ENCODE results near the gene ACD.
A peak's percentile ranks its signal among the peaks of the same experiment; 100 is the strongest.

DNA sequence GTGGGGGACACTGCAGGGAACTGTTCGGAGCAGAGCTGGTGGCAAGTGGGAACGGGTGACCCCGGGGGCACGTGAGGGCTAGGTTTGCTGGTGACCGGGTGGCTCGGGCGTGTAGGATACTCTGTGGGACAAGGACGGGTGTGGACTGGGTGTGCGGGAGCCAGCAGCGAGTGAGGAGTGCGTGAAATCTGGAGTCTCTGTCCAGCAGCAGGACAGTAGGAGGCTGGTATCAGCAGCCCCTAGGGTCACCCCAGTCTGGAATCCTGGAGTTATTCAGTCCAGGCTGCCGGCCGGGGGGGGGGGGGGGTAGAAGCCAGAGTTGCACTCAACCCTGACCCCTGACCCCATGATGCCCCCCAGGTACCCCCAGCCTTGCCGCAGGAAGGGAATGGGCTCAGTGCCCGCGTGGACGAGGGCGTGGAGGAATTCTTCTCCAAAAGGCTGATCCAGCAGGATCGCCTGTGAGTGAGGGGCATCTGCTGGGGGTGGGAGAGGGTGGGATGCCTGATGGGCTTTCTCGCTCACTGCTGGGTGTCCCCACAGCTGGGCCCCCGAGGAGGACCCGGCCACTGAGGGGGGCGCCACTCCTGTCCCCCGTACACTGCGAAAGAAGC lies 6.2 kb downstream of the ACD start:
- TF ChIP-seq ZNF658 (tag by site-specific recombination; IDR thresholded peaks at IDR 0.05) (no peak), ZNF274 (IDR thresholded peaks at IDR 0.05; ENCODE audit: low read length) (no peak), ZNF274 (tag by site-specific recombination; IDR thresholded peaks at IDR 0.05; ENCODE audit: borderline replicate concordance) (no peak), MEIS1 (CRISPR knock-in tag; IDR thresholded peaks at IDR 0.05; ENCODE audit: borderline replicate concordance) (no peak), ZNF561 (tag by site-specific recombination; IDR thresholded peaks at IDR 0.05; ENCODE audit: borderline replicate concordance) (no peak), SP3 (tag by site-specific recombination; IDR thresholded peaks at IDR 0.05) (no peak)
- TF ChIP-seq, protein P1, sequence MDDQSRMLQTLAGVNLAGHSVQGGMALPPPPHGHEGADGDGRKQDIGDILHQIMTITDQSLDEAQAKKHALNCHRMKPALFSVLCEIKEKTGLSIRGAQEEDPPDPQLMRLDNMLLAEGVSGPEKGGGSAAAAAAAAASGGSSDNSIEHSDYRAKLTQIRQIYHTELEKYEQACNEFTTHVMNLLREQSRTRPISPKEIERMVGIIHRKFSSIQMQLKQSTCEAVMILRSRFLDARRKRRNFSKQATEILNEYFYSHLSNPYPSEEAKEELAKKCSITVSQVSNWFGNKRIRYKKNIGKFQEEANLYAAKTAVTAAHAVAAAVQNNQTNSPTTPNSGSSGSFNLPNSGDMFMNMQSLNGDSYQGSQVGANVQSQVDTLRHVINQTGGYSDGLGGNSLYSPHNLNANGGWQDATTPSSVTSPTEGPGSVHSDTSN (CRISPR knock-in tag; IDR thresholded peaks at IDR 0.05), result no peak
- TF ChIP-seq, protein P2, sequence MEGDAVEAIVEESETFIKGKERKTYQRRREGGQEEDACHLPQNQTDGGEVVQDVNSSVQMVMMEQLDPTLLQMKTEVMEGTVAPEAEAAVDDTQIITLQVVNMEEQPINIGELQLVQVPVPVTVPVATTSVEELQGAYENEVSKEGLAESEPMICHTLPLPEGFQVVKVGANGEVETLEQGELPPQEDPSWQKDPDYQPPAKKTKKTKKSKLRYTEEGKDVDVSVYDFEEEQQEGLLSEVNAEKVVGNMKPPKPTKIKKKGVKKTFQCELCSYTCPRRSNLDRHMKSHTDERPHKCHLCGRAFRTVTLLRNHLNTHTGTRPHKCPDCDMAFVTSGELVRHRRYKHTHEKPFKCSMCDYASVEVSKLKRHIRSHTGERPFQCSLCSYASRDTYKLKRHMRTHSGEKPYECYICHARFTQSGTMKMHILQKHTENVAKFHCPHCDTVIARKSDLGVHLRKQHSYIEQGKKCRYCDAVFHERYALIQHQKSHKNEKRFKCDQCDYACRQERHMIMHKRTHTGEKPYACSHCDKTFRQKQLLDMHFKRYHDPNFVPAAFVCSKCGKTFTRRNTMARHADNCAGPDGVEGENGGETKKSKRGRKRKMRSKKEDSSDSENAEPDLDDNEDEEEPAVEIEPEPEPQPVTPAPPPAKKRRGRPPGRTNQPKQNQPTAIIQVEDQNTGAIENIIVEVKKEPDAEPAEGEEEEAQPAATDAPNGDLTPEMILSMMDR (tag by site-specific recombination; IDR thresholded peaks at IDR 0.05), result no peak
- TF ChIP-seq, protein P3, sequence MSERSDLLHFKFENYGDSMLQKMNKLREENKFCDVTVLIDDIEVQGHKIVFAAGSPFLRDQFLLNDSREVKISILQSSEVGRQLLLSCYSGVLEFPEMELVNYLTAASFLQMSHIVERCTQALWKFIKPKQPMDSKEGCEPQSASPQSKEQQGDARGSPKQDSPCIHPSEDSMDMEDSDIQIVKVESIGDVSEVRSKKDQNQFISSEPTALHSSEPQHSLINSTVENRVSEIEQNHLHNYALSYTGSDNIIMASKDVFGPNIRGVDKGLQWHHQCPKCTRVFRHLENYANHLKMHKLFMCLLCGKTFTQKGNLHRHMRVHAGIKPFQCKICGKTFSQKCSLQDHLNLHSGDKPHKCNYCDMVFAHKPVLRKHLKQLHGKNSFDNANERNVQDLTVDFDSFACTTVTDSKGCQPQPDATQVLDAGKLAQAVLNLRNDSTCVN (tag by site-specific recombination; optimal IDR thresholded peaks at IDR 0.05), result peak; percentile 2

Measured in HEK293 (cell line).